ENCODE results near the gene ANAPC7.
"Not testable (repeated sequence)": the region's sequence is repeated elsewhere in the genome, so short reads cannot be mapped to it uniquely, and the experiment has no call there.

The ANAPC7 gene

GRCh38 chr12:110403146-110403975, at the start of gene ANAPC7:
TSS of gene ANAPC7 (minus strand) at chr12:110403708. CDS start at chr12:110403627, 81 bp downstream.
- peak; percentile 86 for DNase-seq

GRCh38 chr12:110451263-110451662, 47.8 kb upstream of the ANAPC7 start:
- DNase-seq, result no peak

GRCh38 chr12:110449799-110450497, 46.4 kb upstream of the ANAPC7 start, which contains the start of gene ARPC3:
TSS of gene ARPC3 (minus strand) at chr12:110450337. CDS start at chr12:110450260, 77 bp downstream.
- DNase-seq, result peak; percentile 76

- DNase-seq, result no peak
These were observed 40.9 kb upstream of the ANAPC7 start for GRCh38 chr12:110444455-110444854.

GRCh38 chr12:110436231-110436630, 32.7 kb upstream of the ANAPC7 start:
- DNase-seq, result no peak

GRCh38 chr12:110431957-110432587, 28.6 kb upstream of the ANAPC7 start:
- no peak for DNase-seq

- DNase-seq, result not testable (repeated sequence)
These were observed 26.2 kb upstream of the ANAPC7 start for GRCh38 chr12:110429676-110430075.

- no peak for DNase-seq
These were observed 22.9 kb upstream of the ANAPC7 start for GRCh38 chr12:110426406-110426805.

GRCh38 chr12:110424237-110424636, 20.7 kb upstream of the ANAPC7 start:
- DNase-seq, result no peak

GRCh38 chr12:110421701-110422100, 18.2 kb upstream of the ANAPC7 start:
- no peak for DNase-seq

- no peak for DNase-seq
These were observed 17.7 kb upstream of the ANAPC7 start for GRCh38 chr12:110421159-110421661.

GRCh38 chr12:110420644-110421043, 17.1 kb upstream of the ANAPC7 start:
- DNase-seq, result not testable (repeated sequence)

GRCh38 chr12:110417113-110417512, 13.6 kb upstream of the ANAPC7 start:
- DNase-seq, result not testable (repeated sequence)

GRCh38 chr12:110410086-110410485, 6.6 kb upstream of the ANAPC7 start:
- not testable (repeated sequence) for DNase-seq

- not testable (repeated sequence) for DNase-seq
These were observed 1.7 kb upstream of the ANAPC7 start for GRCh38 chr12:110405126-110405662.

GRCh38 chr12:110403976-110404682, 621 bp upstream of the ANAPC7 start:
- peak; percentile 73 for DNase-seq

GRCh38 chr12:110382683-110383082, 20.8 kb downstream of the ANAPC7 start:
- no peak for DNase-seq

GRCh38 chr12:110379631-110380030, 23.9 kb downstream of the ANAPC7 start:
- no peak for DNase-seq

- DNase-seq, result no peak
These were observed 24.3 kb downstream of the ANAPC7 start for GRCh38 chr12:110379197-110379596.

- not testable (repeated sequence) for DNase-seq
These were observed 25.2 kb downstream of the ANAPC7 start for GRCh38 chr12:110378131-110378790.

- no peak for DNase-seq
These were observed 29.4 kb downstream of the ANAPC7 start for GRCh38 chr12:110373962-110374611.
